GM18517 (cell line): ENCODE measurements around the gene IMMP2L.
A peak's percentile ranks its signal among the peaks of the same experiment; 100 is the strongest.

ENCODE experiments used
- ATAC-seq: cut with Tn5 transposase; IDR thresholded peaks from one replicate; pipeline ENCODE4 v1.9.1; 2021; ENCODE audit warnings: mild to moderate bottlenecking, moderate library complexity; ENCODE audit not compliant: unreplicated experiment

Gene IMMP2L

GRCh38 chr7:111049971-111050680 lies 512.2 kb downstream of the IMMP2L start:
- ATAC-seq: no peak

GRCh38 chr7:111047595-111047994 lies 514.7 kb downstream of the IMMP2L start:
- ATAC-seq: no peak

- no peak for ATAC-seq
Measured at GRCh38 chr7:111045449-111045848, 516.8 kb downstream of the IMMP2L start.

DNA sequence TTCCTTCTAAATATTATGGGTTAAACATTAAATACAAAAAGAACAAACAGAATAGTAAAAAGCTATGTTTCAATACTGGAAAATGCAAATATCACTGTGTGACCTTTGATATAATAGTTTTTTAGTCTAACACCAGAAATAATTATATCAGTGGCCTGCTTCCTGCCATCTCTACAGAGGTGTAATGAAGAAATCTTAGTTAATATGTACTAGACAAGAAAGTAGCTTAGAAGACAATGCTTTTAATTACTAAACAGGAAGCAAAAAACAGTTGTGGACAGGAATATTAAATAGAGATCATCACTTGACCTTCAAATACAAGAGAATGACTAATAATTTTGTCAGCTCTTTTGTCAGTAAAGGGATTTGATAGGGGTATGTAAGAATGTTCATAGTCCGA lies 518.7 kb downstream of the IMMP2L start:
- ATAC-seq: peak; percentile 94

DNA sequence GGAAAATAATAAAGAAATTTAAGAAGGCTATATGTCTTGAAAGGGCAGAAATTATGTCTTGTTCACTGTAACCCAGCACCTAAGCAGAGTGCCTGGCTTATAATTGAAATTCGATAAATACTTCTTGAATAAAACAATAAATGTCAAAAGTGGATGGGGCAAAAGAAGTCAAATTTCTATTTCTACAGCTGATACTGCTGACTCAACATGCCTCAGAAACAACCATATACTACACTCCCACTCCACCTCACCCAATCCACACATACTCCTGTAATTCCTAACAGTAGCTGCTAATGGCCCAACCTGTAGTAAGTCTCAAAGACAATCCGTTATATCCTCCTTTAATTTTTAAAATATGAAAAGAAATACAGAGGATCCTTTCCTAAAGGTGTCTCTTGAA lies 519.5 kb downstream of the IMMP2L start:
- no peak for ATAC-seq

DNA sequence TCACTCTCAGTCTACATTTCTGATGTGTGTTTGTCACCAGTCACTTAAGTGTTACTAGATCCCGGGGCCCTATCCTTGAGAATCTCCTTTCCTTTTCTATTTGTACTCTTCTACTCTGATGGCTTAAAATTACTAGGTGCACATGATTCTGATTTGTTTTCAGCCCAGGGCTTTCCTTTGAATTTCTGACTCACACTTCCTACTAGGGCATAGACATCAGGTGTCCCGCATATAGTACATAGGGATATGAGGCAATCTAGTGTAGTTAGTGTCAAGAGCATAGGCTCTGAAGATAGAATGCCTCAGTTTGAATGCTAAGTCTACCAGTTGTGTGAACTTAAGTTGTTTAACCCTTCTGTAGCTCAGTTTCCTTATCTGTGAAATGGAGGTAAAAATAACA lies 520.7 kb downstream of the IMMP2L start:
- ATAC-seq: no peak

- no peak for ATAC-seq
Measured at GRCh38 chr7:111038185-111038584, 524.1 kb downstream of the IMMP2L start.

DNA sequence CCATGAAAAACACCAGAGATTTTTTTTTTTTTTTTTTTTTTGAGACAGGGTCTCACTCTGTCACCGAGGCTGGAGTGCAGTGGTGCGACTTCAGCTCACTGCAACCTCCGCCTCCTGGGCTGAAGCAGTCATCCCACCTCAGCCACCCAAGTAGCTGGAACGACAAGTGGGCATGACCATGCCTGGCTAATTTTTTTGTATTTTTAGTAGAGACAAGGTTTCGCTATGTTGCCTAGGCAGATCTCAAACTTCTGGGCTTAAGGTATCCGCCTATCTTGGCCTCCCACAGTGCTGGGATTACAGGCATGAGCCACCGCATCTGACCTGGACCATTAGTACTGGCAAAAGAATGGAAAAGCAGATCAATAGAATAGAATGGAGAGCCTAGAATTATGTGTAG lies 530.4 kb downstream of the IMMP2L start:
- ATAC-seq: no peak

GRCh38 chr7:111030336-111030735 lies 532.0 kb downstream of the IMMP2L start:
- ATAC-seq: no peak

DNA sequence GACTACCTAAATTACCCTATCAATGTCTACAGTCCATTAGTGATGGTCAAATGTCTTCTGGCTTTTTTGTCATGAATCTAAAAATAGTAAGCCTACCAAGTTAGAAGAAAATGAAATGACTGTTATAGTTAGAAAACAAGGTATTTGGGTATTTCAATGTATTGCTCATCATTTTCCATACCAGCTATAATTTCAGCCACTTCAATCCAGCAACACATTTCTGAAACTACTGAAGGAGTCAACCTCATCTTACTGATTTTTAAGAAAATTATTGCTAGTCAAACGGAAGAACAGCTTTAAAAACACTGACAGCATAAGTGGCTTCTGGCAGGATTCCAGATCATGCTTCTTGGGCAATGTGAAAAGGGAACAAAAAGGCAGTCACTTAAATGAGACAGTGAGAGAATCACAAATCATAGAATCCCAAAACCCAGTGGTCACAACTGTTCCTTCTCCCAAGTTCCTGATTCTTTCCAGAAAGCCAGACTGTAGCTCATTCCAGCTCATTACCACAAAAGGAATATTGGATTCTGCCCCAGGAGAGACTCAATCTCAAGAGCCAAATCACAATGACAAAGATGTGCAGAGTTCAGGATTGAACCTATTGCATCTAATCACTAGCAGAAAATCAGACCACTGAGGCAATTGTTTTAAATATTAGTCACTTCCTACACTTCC lies 532.6 kb downstream of the IMMP2L start:
- peak; percentile 54 for ATAC-seq

GRCh38 chr7:111029141-111029572 lies 533.1 kb downstream of the IMMP2L start:
- no peak for ATAC-seq

- no peak for ATAC-seq
Measured at GRCh38 chr7:111027396-111027795, 534.9 kb downstream of the IMMP2L start.

- no peak for ATAC-seq
Measured at GRCh38 chr7:111026806-111027205, 535.5 kb downstream of the IMMP2L start.

- ATAC-seq: no peak
Measured at GRCh38 chr7:111026343-111026742, 535.9 kb downstream of the IMMP2L start.

DNA sequence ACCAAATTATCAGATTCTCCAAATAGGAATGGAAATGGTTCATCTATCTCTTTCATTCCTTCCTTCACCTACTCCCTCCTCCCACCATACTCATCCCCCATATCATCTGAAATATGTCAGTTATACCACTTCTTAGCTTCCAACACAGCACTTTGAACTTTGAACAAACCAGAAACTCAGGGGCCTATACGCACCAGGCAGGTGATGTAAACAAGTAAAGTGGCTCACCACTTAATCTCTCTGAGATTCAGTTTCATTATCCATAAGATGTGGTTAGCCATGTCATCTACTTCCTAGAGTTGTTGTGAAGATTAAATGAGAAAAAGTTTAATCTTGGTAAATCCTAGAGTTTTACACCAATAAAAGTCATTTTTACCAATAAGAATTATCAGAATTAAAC lies 537.3 kb downstream of the IMMP2L start:
- no peak for ATAC-seq

GRCh38 chr7:111018960-111019736 lies 543.1 kb downstream of the IMMP2L start:
- no peak for ATAC-seq

DNA sequence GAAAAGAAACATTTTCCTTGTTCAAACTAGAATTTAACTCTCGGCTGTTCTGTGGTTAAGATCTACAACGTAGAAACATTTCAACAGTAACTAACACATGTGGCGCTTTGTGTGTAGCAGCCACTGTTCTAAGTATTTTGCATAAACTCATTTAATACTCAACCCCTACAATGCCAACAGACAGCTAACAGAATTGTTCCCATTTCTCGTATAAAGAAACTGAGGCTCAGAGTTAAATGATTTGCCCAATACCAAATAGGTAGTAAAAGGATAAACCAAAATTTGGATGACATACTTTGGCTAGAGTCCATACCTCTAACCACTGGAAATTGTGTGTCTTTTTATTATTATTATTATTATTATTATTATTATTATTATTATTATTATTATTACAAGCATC lies 543.8 kb downstream of the IMMP2L start:
- no peak for ATAC-seq

- no peak for ATAC-seq
Measured at GRCh38 chr7:111014079-111014478, 548.2 kb downstream of the IMMP2L start.

GRCh38 chr7:111012799-111013675 lies 549.3 kb downstream of the IMMP2L start:
- ATAC-seq: peak; percentile 98

- no peak for ATAC-seq
Measured at GRCh38 chr7:111012149-111012548, 550.1 kb downstream of the IMMP2L start.

DNA sequence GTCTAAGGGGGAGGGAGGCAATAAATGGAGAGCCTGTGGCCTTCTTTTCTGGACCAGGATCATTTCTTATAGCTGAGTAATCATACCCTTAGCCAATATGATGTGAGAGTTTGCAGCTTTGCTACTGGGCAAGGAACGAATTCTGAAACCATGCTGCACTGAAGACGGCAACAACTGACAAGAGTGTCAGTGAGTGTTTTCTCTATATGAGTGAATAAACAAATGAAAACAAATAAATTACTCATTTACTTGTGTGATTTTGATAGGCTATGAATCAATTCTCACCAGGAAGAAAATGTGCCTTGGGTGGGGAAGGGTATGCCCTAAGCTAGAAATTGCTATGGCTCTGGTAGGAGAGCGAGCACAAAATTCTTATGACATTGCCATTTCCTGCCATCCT lies 550.8 kb downstream of the IMMP2L start:
- no peak for ATAC-seq
